Small intestine (tissue), 7 donors: ENCODE measurements around the gene GALNT9. TPM values are rescaled to one million over a fixed set of nuclear protein-coding genes. Genes with fewer than 3 reads are reported as not detected.
A peak's percentile ranks its signal among the peaks of the same experiment; 100 is the strongest.

Experiments used
- DNase-seq, 2 donors: peaks; one replicate each; pipeline versions ENCODE4 v3.0.0 to v3.0.0-alpha.2; 2013
- FAIRE-seq: peaks from 2 replicates; lab custom pipeline; 2012; peaks lifted over from hg19 to GRCh38; lab: Jason Lieb, UNC
- H3K27ac ChIP-seq, 3 donors: one replicate each; pipeline ENCODE4 v1.5.1; 2013; ENCODE audit warnings: low read length in 2 of 3, mild to moderate bottlenecking in 2 of 3, control low read depth in 1 of 3, inconsistent platforms in 1 of 3, low read depth in 1 of 3, moderate library complexity in 1 of 3
- H3K27me3 ChIP-seq, 3 donors: one replicate each; pipeline ENCODE4 v1.6.1; 2013; ENCODE audit warnings: low read length in 3 of 3, inconsistent platforms in 1 of 3; ENCODE audit not compliant: control insufficient read depth in 3 of 3, insufficient read depth in 3 of 3
- H3K36me3 ChIP-seq, 3 donors: one replicate each; pipeline ENCODE4 v1.6.1; 2013; ENCODE audit warnings: low read length in 3 of 3, inconsistent platforms in 1 of 3, low read depth in 1 of 3, mild to moderate bottlenecking in 1 of 3, moderate library complexity in 1 of 3; ENCODE audit not compliant: control insufficient read depth in 3 of 3, insufficient read depth in 2 of 3
- H3K4me1 ChIP-seq, 3 donors: one replicate each; pipeline ENCODE4 v1.6.1; 2013; ENCODE audit warnings: low read length in 2 of 3, inconsistent platforms in 1 of 3, low read depth in 1 of 3, mild to moderate bottlenecking in 1 of 3, moderate library complexity in 1 of 3; ENCODE audit not compliant: control insufficient read depth in 3 of 3, insufficient read depth in 2 of 3
- H3K4me3 ChIP-seq, 3 donors: one replicate each; pipeline ENCODE4 v1.5.1; 2013; ENCODE audit warnings: low read length in 3 of 3, control low read depth in 1 of 3, inconsistent platforms in 1 of 3, low read depth in 1 of 3, mild to moderate bottlenecking in 1 of 3, moderate library complexity in 1 of 3
- H3K9me3 ChIP-seq, 2 donors: one replicate each; pipeline ENCODE4 v1.6.1; 2013; ENCODE audit warnings: low read depth in 1 of 2, low read length in 1 of 2; ENCODE audit not compliant: control insufficient read depth in 2 of 2, insufficient read depth in 1 of 2
- WGBS, 3 donors: extraction: QIAGEN DNeasy Blood & Tissue Kit; methylation state at CpG; one replicate each; pipeline ENCODE4 v1.1.7; 2013; 5-methylcytosine and 5-hydroxymethylcytosine counted together
- polyA plus RNA-seq, 4 donors: library from polyadenylated mRNA; stranded (reverse) in 3 of 4; unstranded in 1 of 4; fragments of 200-250 nt in 3 of 4; fragments of 120-200 nt in 1 of 4; gene quantifications; one replicate each; pipeline versions ENCODE4 v1.2.1 to v1.2.3, GENCODE V29; 2013
- donor health status: healthy with polysubstance abuse.
- donor health status: control.
- donor health status: control.
- donor health status: Bipolar disorder and iron deficiency.
- donor health status: healthy.

Gene GALNT9
- polyA plus RNA-seq, 4 donors, result 0.79 to 2.6 TPM; not detected in 2

GRCh38 chr12:132287391-132288238 lies 41.8 kb downstream of the GALNT9 start:
- Histone ChIP-seq H3K4me3 (no peak overlapping the region), H3K9me3 (peaks cover 0 to 3% of the 10 kb centered on the region in 2 donors), H3K4me1 (no peaks in the 10 kb centered on the region), H3K36me3 (no peaks in the 10 kb centered on the region), H3K27me3 (peaks cover 0 to 51% (median 2%) of the 10 kb centered on the region in 3 donors), H3K27ac (no peak overlapping the region)
- no peak for DNase-seq
- 83 to 87% (median 85%) methylated on average over 36 of the region's 36 CpGs for WGBS, 3 donors
- no peak for FAIRE-seq

- no peak for DNase-seq
- peaks cover 0 to 51% (median 2%) of the 10 kb centered on the region in 3 donors for H3K27me3 ChIP-seq
These were observed 42.5 kb downstream of the GALNT9 start for GRCh38 chr12:132286912-132287311.

GRCh38 chr12:132285991-132286681 lies 43.3 kb downstream of the GALNT9 start:
- FAIRE-seq (no peak), DNase-seq (peak; percentile 12 to 65)
- Histone ChIP-seq H3K27ac (no peak overlapping the region), H3K36me3 (no peaks in the 10 kb centered on the region), H3K9me3 (no peaks in the 10 kb centered on the region), H3K27me3 (peaks cover 0 to 51% (median 2%) of the 10 kb centered on the region in 3 donors), H3K4me3 (no peak overlapping the region), H3K4me1 (no peaks in the 10 kb centered on the region)
- WGBS, 3 donors, result 9 to 15% (median 15%) methylated on average over 29 to 51 of the region's 51 CpGs

More at GRCh38 chr12:132286912-132287311, 42.5 kb downstream of the GALNT9 start:
- no peak overlapping the region for H3K27ac ChIP-seq
- no peak for FAIRE-seq
- H3K4me3 ChIP-seq, result no peak overlapping the region
- no peaks in the 10 kb centered on the region for H3K36me3 ChIP-seq
- peaks cover 0 to 3% of the 10 kb centered on the region in 2 donors for H3K9me3 ChIP-seq
- H3K4me1 ChIP-seq, result no peaks in the 10 kb centered on the region
- 61 to 78% (median 64%) methylated on average over 23 of the region's 23 CpGs for WGBS, 3 donors

- Histone ChIP-seq H3K9me3 (no peaks in the 10 kb centered on the region), H3K4me3 (no peak overlapping the region), H3K4me1 (peaks cover 0 to 5% (median 0%) of the 10 kb centered on the region in 3 donors), H3K36me3 (no peaks in the 10 kb centered on the region), H3K27me3 (peaks cover 0 to 51% (median 2%) of the 10 kb centered on the region in 3 donors), H3K27ac (no peak overlapping the region)
- no peak for FAIRE-seq
- DNase-seq, result no peak
- 55 to 63% (median 58%) methylated on average over 32 to 38 of the region's 38 CpGs for whole genome bisulfite sequencing, 3 donors
These were observed 44.3 kb downstream of the GALNT9 start for GRCh38 chr12:132284827-132285741.

- H3K4me3 ChIP-seq, result no peak overlapping the region
- no peak overlapping the region for H3K27ac ChIP-seq
- peaks cover 0 to 12% (median 0%) of the 10 kb centered on the region in 3 donors for H3K4me1 ChIP-seq
- DNase-seq (no peak), FAIRE-seq (no peak)
- 68 to 74% (median 72%) methylated on average over 33 of the region's 33 CpGs for WGBS, 3 donors
- H3K9me3 ChIP-seq, result no peaks in the 10 kb centered on the region
- no peaks in the 10 kb centered on the region for H3K36me3 ChIP-seq
- H3K27me3 ChIP-seq, result peaks cover 0 to 47% (median 2%) of the 10 kb centered on the region in 3 donors
These were observed 45.1 kb downstream of the GALNT9 start for GRCh38 chr12:132284071-132284826.

GRCh38 chr12:132282950-132283771 lies 46.2 kb downstream of the GALNT9 start:
- Histone ChIP-seq H3K27me3 (peaks cover 0 to 47% (median 2%) of the 10 kb centered on the region in 3 donors), H3K9me3 (no peaks in the 10 kb centered on the region), H3K4me1 (peaks cover 0 to 13% (median 0%) of the 10 kb centered on the region in 3 donors), H3K36me3 (no peaks in the 10 kb centered on the region), H3K4me3 (no peak overlapping the region), H3K27ac (no peak overlapping the region)
- DNase-seq (peak in 1 of 2 donors; percentile 11), FAIRE-seq (no peak)
- WGBS, 3 donors, result 39 to 46% (median 43%) methylated on average over 36 to 39 of the region's 39 CpGs
